Activated naive CD8-positive, alpha-beta T cell treated with anti-CD3 and anti-CD28 coated beads, Interleukin-2, amount 10 ng/mL, durations not matched to agents 7 days and 5 days (primary cell): Measurements from ENCODE around the gene H6PD. TPM values are rescaled to one million over a fixed set of nuclear protein-coding genes. Genes with fewer than 3 reads are reported as not detected.

Source experiments
- ATAC-seq: fragments of 150-1000 bp; cut with Tn5 transposase; one replicate; pipeline ENCODE4 v1.10.0; 2021; ENCODE audit warnings: low read depth, moderate library complexity
- POLR2A ChIA-PET: fragments of 350-600 bp; sonication (Branson Sonifier 250); formaldehyde crosslinking; loops from one replicate; lab custom pipeline; 2021; ENCODE audit warnings: antibody characterized with exemption; lab: Charles Lee
- DNase-seq: peaks from one replicate; pipeline ENCODE4 v3.0.0; 2021
- H3K27ac Mint-ChIP-seq: one replicate; pipeline ENCODE4 v1.8.0; 2022; ENCODE audit warnings: mild to moderate bottlenecking, mixed read lengths
- H3K27me3 Mint-ChIP-seq: one replicate; pipeline ENCODE4 v1.8.0; 2022; ENCODE audit warnings: mild to moderate bottlenecking, moderate library complexity, mixed read lengths
- H3K36me3 Mint-ChIP-seq: one replicate; pipeline ENCODE4 v1.8.0; 2021; ENCODE audit warnings: mild to moderate bottlenecking, mixed read lengths
- H3K4me1 Mint-ChIP-seq: one replicate; pipeline ENCODE4 v1.8.0; 2021; ENCODE audit warnings: mixed read lengths
- H3K4me3 Mint-ChIP-seq: one replicate; pipeline ENCODE4 v1.8.0; 2022; ENCODE audit warnings: mild to moderate bottlenecking, moderate library complexity, mixed read lengths
- H3K9me3 Mint-ChIP-seq: one replicate; pipeline ENCODE4 v1.8.0; 2021; ENCODE audit warnings: mixed read lengths
- total RNA-seq, 2 experiments: library from RNA; stranded (reverse); gene quantifications; one replicate each; pipeline ENCODE4 v1.2.3, GENCODE V29; 2021

Gene H6PD, protein sequence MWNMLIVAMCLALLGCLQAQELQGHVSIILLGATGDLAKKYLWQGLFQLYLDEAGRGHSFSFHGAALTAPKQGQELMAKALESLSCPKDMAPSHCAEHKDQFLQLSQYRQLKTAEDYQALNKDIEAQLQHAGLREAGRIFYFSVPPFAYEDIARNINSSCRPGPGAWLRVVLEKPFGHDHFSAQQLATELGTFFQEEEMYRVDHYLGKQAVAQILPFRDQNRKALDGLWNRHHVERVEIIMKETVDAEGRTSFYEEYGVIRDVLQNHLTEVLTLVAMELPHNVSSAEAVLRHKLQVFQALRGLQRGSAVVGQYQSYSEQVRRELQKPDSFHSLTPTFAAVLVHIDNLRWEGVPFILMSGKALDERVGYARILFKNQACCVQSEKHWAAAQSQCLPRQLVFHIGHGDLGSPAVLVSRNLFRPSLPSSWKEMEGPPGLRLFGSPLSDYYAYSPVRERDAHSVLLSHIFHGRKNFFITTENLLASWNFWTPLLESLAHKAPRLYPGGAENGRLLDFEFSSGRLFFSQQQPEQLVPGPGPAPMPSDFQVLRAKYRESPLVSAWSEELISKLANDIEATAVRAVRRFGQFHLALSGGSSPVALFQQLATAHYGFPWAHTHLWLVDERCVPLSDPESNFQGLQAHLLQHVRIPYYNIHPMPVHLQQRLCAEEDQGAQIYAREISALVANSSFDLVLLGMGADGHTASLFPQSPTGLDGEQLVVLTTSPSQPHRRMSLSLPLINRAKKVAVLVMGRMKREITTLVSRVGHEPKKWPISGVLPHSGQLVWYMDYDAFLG
- 10 to 100 TPM; 15.3 to 15.9 TPM for total RNA-seq

DNA sequence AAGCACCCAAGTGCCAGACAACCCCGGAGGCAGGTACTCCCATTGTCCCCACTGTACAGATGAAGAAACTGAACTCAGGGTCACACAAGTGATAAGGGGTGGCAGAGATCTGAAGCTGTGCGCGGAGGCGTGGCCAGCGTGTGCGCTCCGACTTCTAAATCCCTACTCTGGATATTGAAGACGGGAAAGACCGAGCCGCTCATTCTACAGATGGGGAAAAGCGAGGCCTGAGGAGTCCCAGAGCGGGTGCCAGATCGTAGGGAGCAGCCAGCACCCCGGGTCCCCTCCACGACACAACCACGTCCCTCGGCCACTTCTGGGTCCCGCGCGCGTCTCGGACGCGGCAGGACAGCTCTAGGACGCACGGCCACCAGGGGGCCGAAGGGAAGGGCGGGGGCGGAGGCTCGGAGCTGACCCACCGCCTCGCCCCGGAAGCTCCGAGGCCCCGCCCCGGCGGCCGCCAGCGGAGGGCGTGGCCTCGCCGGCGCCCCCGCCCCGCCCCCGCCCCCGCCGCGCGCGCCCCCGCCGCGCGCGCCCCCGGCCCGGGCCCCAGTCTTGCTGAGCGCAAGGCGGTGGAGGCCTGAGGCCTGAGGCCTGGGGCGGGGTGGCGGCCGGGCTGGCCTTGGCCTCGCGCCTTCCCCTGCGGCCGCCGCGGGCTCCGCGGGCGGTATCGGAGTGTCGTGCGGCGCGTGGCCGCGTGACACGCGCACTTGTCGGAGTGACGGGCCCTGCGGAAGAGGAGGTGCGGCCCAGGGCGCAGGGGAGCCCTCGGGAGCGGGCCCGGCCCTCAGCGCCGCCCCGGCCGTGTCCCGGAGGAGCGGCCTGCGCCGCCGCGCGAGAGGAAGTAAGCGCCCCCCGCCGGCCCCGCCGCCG is at the start of gene H6PD:
H6PD (plus strand) TSS at position 552 of the 873 bp plus-strand sequence. CDS start 10,161 bp downstream, outside the sequence.
- Mint-ChIP-seq H3K4me3 (peak within 1 kb of the TSS; percentile 91), H3K27me3 (peaks cover 2% of the 10 kb centered on the region), H3K27ac (peak within 1 kb of the TSS; percentile 90), H3K9me3 (no peaks in the 10 kb centered on the region), H3K36me3 (peaks cover 2% of the 10 kb centered on the region), H3K4me1 (peaks cover 30% of the 10 kb centered on the region)
- peak; percentile 87 for DNase-seq
- POLR2A ChIA-PET: interaction anchor here (0.9 to 2.6 kb wide), 5 partner anchors 9 to 417 kb away, joined by 3 to 11 read pairs (median 5); partner anchors contain the start of gene RERE
- peak; percentile 84 for ATAC-seq

DNA sequence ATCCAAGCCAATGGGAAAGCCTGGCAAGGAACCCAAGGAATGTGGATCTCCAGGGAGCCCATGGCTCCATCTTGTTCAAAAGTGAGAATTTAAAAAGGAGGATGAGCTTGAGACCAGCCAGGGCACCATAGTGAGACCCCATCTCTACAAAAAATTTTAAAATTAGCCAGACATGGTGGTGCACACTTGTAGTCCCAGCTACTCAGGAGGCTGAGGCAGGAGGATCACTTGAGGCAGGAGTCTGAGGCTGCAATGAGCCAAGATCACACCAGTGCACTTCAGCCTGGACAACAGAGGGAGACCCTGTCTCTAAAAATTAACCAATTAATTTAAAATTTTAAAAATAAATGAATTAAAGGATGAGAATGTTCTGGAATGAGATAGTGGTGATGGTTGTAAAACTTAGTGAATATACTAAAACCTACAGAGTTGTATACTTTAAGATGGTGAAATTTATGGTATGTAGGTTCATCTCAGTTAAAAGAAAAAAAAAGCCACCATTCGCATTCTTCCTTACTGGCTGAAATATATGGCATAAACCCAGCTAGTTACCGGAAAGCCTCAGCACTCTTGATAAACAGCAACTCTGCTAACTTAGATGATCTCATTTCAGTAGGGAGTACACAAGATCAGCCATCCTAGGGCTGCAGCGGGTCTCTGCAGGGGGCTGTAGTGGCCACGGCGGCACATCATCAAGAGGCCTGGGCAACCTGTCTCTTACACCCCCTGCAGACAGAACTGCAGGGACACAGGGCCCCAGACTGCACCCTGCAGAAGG is 48.3 kb upstream of the H6PD start:
- POLR2A ChIA-PET: no interaction called here
- ATAC-seq (no peak), DNase-seq (no peak)
- Mint-ChIP-seq H3K27me3 (peaks cover 25% of the 10 kb centered on the region), H3K36me3 (peaks cover 3% of the 10 kb centered on the region), H3K9me3 (no peaks in the 10 kb centered on the region), H3K4me3 (no peak overlapping the region), H3K4me1 (peaks cover 10% of the 10 kb centered on the region), H3K27ac (no peak overlapping the region)

DNA sequence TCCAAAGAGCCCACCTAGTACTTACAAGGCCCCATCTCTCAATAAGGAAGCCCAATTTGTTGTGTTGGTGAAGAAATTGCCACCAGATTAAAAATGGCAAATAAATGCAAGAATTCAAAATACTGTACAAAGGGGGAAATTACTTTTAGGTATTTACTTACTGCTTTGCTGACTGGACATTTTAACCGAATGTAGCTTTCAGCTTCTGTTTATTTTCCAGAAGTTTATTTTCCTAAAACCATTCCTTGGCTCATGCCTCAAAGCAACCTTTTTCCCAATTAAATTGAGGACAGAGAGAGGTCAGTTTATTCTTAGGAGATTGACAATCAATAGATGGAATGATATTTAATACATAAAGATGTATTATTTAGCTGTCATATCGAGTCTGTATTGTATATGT is 47.6 kb upstream of the H6PD start:
- Mint-ChIP-seq H3K4me3 (no peak overlapping the region), H3K9me3 (no peaks in the 10 kb centered on the region), H3K36me3 (no peaks in the 10 kb centered on the region), H3K27me3 (peaks cover 28% of the 10 kb centered on the region), H3K27ac (no peak overlapping the region), H3K4me1 (peaks cover 6% of the 10 kb centered on the region)
- DNase-seq (no peak), ATAC-seq (no peak)
- POLR2A ChIA-PET: no interaction called here

DNA sequence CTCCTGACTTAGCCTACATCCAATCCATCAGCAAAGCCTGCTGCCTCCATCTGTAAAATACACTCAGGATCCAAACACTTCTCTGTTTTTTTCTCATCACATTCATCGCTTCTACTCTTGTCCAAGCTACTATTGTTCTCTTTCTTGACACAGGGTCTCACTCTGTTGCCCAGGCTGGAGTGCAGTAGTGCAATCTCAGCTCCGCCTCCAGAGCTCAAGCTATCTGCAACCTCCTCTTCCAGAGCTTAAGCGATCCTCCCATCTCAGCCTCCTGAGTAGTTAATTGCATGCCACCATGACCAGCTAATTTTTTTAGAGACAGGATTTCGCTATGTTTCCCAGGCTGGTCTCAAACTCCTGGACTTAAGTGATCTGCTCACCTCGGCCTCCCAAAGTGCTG is 44.3 kb upstream of the H6PD start:
- no peaks in the 10 kb centered on the region for H3K9me3 Mint-ChIP-seq
- H3K4me1 Mint-ChIP-seq: peaks cover 2% of the 10 kb centered on the region

DNA sequence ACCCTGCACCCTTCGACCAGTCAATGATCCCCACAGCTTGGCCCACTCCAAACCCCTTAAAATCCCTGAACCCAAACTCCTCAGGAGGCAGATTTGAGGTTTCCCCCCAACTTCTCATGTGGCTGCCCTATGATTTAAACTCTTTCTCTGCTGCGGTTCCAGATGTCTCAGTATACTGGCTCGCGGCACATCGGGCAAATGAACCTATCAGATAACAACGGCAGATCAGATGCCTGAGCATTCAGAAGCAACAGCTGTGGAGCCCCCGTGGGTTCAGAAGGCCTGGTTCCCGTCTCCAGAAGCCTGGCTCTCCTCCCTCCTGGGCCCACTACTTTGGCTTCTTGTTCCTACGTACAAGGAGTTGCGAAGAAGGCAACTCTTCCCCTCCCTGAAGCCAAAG is 43.3 kb upstream of the H6PD start:
- H3K27ac Mint-ChIP-seq: no peak overlapping the region
- no peaks in the 10 kb centered on the region for H3K36me3 Mint-ChIP-seq
- H3K4me1 Mint-ChIP-seq: peaks cover 1% of the 10 kb centered on the region
- H3K4me3 Mint-ChIP-seq: no peak overlapping the region
- ATAC-seq: no peak
- H3K9me3 Mint-ChIP-seq: no peaks in the 10 kb centered on the region
- no peak for DNase-seq
- H3K27me3 Mint-ChIP-seq: peaks cover 36% of the 10 kb centered on the region
- POLR2A ChIA-PET: no interaction called here

More for the DNA sequence above, 44.3 kb upstream of the H6PD start:
- no peak overlapping the region for H3K4me3 Mint-ChIP-seq
- DNase-seq (no peak), ATAC-seq (no peak)
- POLR2A ChIA-PET: no interaction called here
- H3K36me3 Mint-ChIP-seq: no peaks in the 10 kb centered on the region
- H3K27ac Mint-ChIP-seq: no peak overlapping the region
- H3K27me3 Mint-ChIP-seq: peaks cover 37% of the 10 kb centered on the region

DNA sequence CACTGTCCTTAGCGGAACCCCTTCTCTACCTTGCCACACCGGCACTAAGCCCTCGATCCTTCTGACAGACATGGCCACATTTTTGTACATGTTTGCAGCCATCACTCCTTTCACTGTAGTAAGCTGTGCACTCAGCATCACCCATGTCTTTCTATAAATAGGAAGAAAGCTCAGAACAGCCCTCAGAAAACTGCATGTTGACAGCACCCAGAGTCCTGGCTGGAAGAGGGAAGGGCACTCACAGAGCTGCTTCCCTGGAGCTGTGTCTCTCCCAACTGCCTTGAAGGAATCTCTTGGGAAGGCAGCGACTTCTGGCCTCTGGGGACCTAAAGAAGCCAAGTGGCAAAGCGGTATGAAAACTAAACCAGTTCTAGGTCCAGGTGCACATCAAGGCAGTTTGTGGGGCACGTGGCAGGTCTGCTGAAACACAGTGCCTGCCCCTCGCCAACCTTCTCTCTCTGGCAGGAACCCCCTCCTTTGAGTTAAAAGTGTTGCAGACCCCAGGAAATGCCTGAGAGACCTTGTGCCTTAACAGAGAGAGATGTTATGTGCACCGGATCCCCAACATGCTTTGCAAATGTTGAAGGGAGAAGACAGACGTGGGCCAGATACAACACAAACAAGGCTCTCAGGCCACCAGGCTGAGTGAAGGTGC is 41.9 kb upstream of the H6PD start:
- H3K27ac Mint-ChIP-seq: no peak overlapping the region
- no peaks in the 10 kb centered on the region for H3K9me3 Mint-ChIP-seq
- DNase-seq (no peak), ATAC-seq (no peak)
- H3K36me3 Mint-ChIP-seq: no peaks in the 10 kb centered on the region
- H3K27me3 Mint-ChIP-seq: peaks cover 48% of the 10 kb centered on the region
- H3K4me3 Mint-ChIP-seq: no peak overlapping the region
- POLR2A ChIA-PET: no interaction called here
- H3K4me1 Mint-ChIP-seq: peaks cover 5% of the 10 kb centered on the region

DNA sequence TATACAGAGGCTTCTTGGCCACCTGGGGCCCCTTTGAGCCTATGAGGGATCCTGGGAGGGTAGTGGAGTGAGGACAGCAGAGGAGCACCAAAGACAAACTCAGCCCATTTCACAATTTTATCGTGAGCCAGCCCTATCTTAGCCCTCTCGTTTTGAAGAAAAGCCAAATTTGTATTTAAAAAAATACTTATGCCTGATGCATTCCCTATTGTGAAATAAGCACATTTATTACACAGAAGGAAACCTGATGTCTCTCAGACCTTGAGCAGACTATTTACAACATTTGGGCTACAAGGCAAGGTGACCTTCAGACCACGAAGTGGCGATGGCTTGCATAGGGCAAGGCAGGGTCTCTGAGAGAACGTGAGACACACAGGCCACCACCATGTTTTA is 41.3 kb upstream of the H6PD start:
- Mint-ChIP-seq H3K27me3 (peaks cover 54% of the 10 kb centered on the region), H3K4me1 (peaks cover 5% of the 10 kb centered on the region)

DNA sequence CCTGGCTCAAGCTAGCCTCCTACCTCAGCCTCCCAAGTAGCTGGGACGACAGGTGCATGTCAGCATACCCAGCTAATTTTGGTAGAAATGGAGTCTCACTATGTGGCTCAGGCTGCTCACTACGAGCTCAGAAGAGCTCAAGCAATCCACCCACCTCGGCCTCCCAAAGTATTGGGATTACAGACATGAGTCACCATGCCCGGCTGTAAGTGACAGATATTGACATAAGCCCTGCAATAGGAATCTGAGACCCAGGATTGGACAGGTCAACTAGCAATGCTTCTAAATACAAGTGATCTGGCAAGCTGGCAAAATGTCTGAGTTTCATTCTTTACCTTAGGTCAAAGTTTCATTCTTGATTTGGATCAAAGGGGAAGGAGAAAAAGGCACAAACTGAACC is 40.5 kb upstream of the H6PD start:
- Mint-ChIP-seq H3K9me3 (no peaks in the 10 kb centered on the region), H3K27ac (no peak overlapping the region), H3K36me3 (no peaks in the 10 kb centered on the region), H3K4me3 (no peak overlapping the region), H3K27me3 (peaks cover 60% of the 10 kb centered on the region), H3K4me1 (peaks cover 7% of the 10 kb centered on the region)
- ATAC-seq (no peak), DNase-seq (no peak)
- POLR2A ChIA-PET: no interaction called here

More for the DNA sequence above, 41.3 kb upstream of the H6PD start:
- ATAC-seq (no peak), DNase-seq (no peak)
- no peaks in the 10 kb centered on the region for H3K9me3 Mint-ChIP-seq
- H3K4me3 Mint-ChIP-seq: no peak overlapping the region
- H3K27ac Mint-ChIP-seq: no peak overlapping the region
- POLR2A ChIA-PET: no interaction called here
- no peaks in the 10 kb centered on the region for H3K36me3 Mint-ChIP-seq

DNA sequence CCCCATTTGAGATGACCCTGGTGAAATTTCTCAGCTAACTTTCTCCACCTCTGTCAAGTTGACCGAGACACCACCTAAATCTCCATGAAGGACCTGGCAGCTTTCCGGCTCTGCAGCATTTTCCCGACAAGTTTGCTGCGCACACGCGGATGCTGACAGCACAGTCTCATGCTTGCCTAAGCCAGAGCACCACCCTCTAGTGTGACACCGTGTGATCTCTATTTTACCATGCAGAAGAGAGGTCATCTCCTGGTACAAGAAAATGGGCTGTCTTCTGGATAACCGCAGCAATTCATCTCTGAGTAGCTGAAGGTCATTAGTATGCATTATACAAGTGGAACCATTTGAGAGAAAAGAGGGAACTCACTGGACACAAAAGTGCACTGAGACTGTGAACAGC is 38.9 kb upstream of the H6PD start:
- no peak for ATAC-seq
- H3K27me3 Mint-ChIP-seq: peaks cover 71% of the 10 kb centered on the region
- H3K4me1 Mint-ChIP-seq: peaks cover 10% of the 10 kb centered on the region
- POLR2A ChIA-PET: no interaction called here
- no peak for DNase-seq
- no peaks in the 10 kb centered on the region for H3K36me3 Mint-ChIP-seq
- H3K9me3 Mint-ChIP-seq: no peaks in the 10 kb centered on the region
- no peak overlapping the region for H3K4me3 Mint-ChIP-seq
- no peak overlapping the region for H3K27ac Mint-ChIP-seq

DNA sequence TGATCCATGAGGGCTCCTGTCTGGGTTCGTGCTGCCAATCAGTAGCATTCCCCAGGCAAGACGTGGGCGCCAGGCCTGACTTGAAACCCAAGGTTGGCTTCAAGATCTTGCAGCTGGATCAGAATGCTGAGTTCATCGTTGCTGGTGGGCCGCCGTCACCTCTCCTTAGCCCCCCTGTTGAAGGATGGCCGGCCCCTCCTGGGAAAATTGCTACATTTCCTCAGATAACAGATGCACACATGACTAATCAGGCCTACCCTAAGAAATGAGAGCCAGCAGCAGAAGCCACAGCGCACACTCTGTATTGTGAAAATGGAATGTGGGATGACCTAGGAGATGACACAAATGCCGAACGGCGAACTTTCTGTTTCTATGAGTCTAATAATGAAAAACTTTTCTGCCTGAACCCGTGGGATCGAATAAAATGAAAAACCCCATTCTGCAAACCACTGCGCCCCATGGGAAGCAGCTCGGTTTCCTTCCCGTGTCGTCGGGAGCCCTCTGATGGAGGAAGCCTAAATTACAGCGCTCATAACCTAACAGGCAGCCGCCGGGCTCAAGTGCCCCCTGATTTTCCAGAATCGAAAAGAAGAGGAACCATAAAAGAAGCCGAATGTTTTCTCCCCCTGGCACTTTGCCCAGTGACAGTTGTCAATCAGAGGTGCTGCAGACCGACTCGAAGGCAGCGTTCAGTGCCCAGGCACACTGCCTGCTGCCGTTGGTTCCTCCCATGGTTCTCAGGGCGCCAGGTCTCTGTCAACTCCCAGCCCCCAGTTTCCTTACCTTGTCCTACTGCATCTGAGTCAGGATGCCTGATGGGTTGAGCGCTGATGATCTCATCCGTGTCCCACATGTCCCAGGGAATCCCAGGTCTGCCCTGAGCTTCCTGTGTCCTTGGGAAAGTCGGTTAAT is 38.2 kb upstream of the H6PD start:
- Mint-ChIP-seq H3K27me3 (peaks cover 72% of the 10 kb centered on the region), H3K4me3 (peak overlapping the region; percentile 25), H3K4me1 (peaks cover 14% of the 10 kb centered on the region), H3K27ac (no peak overlapping the region), H3K9me3 (no peaks in the 10 kb centered on the region), H3K36me3 (no peaks in the 10 kb centered on the region)
- POLR2A ChIA-PET: no interaction called here
- peak; percentile 58 for DNase-seq
- ATAC-seq: peak; percentile 52

DNA sequence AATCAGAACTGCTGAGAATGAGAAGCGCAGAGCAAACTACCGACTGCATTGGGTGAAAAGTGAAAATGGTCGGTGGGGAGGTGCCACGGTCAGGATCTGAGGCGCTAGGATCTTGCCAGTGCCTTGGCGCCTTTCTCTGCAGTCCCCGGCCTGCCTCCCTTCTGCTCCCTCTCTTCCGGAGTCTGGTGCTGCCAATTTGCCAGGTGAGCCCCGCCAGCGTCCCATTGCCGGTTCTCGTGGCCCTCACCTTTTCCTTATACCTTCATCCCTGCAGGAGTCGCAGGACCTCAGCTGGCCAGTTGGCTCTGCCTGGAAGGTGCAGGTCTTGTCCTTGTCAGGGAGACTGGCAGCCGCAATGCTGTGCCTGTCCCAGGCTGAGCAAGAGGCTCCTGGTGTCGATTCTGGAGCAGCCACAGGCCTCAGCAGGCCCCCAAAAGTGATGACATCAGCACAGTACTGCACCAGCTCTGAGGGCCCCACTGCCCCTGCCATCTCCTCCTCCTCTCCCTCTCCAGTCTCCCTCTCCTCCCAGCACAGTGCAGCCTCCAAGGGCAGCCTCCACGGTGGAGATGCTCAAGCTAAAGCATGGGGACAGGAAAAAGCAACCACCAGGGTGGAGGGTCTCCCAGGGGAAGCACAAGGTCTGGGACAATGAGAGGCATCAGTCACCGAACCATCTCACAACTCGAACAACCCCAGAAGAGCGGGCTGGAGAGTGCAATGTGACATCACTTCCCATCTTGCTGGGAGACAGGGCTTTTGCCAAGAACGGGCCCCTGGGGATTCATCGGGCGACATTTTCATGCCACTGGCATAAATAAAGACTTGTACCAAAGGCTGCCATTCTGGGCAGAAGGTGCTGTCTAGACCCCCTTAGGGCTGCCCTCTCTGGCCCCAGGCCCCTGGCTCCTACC is 37.1 kb upstream of the H6PD start:
- no peak overlapping the region for H3K27ac Mint-ChIP-seq

More for the DNA sequence above, 37.1 kb upstream of the H6PD start:
- Mint-ChIP-seq H3K9me3 (no peaks in the 10 kb centered on the region), H3K4me3 (no peak overlapping the region), H3K4me1 (peaks cover 19% of the 10 kb centered on the region), H3K36me3 (no peaks in the 10 kb centered on the region), H3K27me3 (peaks cover 72% of the 10 kb centered on the region)
- POLR2A ChIA-PET: no interaction called here
- DNase-seq (no peak), ATAC-seq (no peak)
